Measurements from ENCODE around the gene ATG12.

Gene ATG12

GRCh38 chr5:115807654-115808052 lies 33.7 kb downstream of the ATG12 start:
- DNase-seq (ENCODE audit: low read depth in 2 of 2): no peak

DNA sequence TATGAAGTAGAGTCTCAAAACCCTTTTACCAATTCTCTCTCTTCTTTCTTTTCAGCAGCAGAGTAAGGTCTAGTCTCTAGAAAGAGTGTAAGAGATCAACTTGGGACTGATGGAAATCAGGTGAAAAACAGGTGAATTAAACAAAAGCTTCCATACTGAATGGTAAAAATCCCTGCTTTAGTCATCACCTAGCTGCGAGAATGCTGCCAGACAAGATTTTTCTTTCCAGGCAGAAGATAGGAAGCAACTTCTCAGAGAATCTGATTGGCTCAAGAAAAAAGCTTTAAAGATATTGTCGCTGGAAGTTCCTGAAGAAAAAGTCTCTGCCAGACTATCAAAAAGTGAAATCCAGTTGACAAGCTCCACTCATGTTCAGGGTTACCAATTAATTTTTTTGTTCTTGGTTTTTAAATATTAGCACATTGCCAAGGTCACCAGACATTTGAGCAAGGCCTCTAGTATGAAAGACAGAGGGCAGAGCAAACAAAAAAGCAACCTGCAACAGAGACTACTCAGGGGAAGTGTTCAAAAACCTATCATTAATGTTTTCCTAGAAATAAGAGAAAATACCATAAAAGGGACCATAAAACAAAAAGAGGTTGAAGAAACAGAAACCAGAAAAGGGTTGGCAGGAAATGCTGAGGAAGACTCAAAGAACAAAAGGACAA lies 34.2 kb downstream of the ATG12 start:
- DNase-seq (ENCODE audit: low read depth in 2 of 2): no peak

DNA sequence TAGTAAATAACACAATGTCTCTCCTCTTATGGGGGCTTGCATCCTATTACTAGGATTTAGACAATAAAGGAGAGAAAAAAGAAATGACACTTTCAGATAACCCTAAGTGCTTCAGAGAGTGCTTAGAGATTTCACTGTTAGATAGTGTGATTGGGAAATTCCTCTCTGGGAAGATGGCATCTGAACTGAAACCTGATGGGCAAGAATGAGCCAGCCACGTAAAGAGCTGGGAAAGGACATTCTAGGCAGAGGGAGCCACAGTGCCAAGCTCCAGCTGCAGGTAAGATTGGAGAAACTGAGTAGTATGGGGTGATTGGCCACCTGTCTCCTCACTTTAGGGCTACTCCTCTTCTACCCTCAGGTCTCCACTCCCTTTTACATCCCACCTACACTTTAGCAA lies 39.4 kb downstream of the ATG12 start:
- no peak for DNase-seq (ENCODE audit: low read depth in 2 of 2)

GRCh38 chr5:115801152-115801551 lies 40.2 kb downstream of the ATG12 start:
- DNase-seq (ENCODE audit: low read depth in 2 of 2): no peak

- DNase-seq (ENCODE audit: low read depth in 2 of 2): no peak
These were observed 41.3 kb downstream of the ATG12 start for GRCh38 chr5:115800108-115800507.

DNA sequence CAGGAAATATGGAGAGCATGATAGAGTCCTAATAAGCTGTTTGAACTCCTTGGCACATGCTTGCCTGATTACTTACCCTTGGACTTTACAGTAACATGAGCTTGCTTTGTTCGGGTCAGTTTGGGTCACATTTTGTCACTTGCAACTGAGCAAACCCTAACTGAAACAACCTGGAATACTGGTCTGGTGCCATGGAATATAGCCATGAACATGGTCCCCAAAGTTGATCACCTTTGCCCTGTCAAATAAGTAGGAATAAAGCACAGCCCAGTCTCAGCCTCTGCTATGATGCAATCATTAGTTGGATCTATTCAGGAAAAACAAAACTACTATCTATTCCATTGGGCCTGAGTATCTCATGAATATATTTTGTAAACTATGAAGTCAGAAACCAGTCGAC lies 43.1 kb downstream of the ATG12 start:
- DNase-seq (ENCODE audit: low read depth in 2 of 2): no peak

GRCh38 chr5:115796656-115797055 lies 44.7 kb downstream of the ATG12 start:
- DNase-seq (ENCODE audit: low read depth in 2 of 2): no peak

DNA sequence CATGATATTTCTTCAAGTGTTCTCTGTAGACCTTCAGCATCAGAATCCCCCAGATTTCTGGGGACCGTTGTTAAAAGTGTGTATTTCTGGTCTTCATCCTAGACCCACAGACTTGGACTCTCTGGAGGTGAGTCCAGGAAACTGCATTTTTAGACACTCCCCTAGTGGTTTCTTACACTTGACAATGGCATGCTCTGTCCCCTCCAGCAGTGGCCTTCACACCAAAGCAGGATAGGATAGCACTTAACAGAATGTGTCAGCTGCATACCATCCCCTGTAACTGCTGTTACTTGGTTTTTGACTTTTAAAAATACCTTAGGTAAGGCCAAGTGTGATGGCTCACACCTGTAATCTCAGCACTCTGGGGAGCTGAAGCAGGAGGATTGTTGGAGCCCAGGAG lies 45.7 kb downstream of the ATG12 start:
- no peak for DNase-seq (ENCODE audit: low read depth in 2 of 2)

GRCh38 chr5:115788440-115788839 lies 52.9 kb downstream of the ATG12 start:
- no peak for DNase-seq (ENCODE audit: low read depth in 2 of 2)

GRCh38 chr5:115787426-115787825 lies 53.9 kb downstream of the ATG12 start:
- no peak for DNase-seq (ENCODE audit: low read depth in 2 of 2)

- DNase-seq (ENCODE audit: low read depth in 2 of 2): no peak
These were observed 55.8 kb downstream of the ATG12 start for GRCh38 chr5:115785381-115786065.

GRCh38 chr5:115778417-115778816 lies 62.9 kb downstream of the ATG12 start:
- DNase-seq (ENCODE audit: low read depth in 2 of 2): no peak

Data from fibroblast of skin of left quadriceps (primary cell).